Suprapubic skin (tissue), 4 donors: Measurements from ENCODE around the gene MYO18A.

ENCODE experiments used
- EP300 ChIP-seq: sonication (generic); formaldehyde crosslinking; IDR thresholded peaks from one replicate; pipeline ENCODE4 v1.6.1; 2017; ENCODE audit warnings: antibody characterized with exemption
- POLR2A ChIP-seq, 2 donors: fragments of 450-650 bp; IDR thresholded peaks; one replicate each; pipeline ENCODE4 v1.6.1; 2017; ENCODE audit warnings: antibody characterized with exemption in 2 of 2, mild to moderate bottlenecking in 2 of 2, moderate library complexity in 2 of 2
- POLR2AphosphoS5 ChIP-seq, 3 donors: sonication (generic); formaldehyde crosslinking; IDR thresholded peaks; one replicate each; pipeline ENCODE4 v1.6.1; 2017; ENCODE audit warnings: antibody characterized with exemption in 3 of 3
- TF ChIP-seq, protein P1 (sequence below), 2 donors: fragments of 200-600 bp in 1 of 2; fragments of 450-650 bp in 1 of 2; sonication (generic) in 1 of 2; IDR thresholded peaks; one replicate each; pipeline ENCODE4 v1.5.1; 2016 to 2019; ENCODE audit warnings: antibody characterized with exemption in 2 of 2, mild to moderate bottlenecking in 1 of 2, moderate library complexity in 1 of 2

DNA sequence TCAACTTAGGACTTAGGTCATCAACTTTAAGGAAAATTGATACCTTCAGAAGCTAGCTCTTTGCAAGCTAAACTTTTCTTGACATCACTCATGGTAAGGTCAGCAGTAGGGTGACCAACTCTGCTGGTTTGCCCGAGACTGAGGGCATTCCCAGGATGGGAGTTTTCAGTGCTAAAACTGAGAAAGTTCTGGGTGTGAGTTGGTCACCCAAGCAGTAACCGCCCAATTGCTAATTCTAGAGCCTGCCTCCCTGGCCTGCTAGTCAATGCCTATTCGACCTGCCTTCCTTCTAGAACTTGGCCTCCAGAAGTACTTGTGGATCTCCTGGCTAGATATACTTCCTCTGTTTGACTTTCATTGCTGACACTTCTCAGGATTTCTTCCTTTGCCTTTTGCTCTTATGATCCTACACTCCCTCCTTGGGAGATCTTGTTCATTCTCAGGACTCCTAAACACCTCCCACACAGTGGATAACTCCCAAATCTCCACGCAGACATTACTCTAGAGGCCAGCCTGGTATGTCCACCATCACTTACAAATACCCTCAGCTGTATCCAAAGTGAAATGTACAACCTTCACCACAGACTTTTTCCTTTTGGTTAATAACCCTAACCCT, 10.5 kb upstream of the MYO18A start:
- TF ChIP-seq, protein P1, sequence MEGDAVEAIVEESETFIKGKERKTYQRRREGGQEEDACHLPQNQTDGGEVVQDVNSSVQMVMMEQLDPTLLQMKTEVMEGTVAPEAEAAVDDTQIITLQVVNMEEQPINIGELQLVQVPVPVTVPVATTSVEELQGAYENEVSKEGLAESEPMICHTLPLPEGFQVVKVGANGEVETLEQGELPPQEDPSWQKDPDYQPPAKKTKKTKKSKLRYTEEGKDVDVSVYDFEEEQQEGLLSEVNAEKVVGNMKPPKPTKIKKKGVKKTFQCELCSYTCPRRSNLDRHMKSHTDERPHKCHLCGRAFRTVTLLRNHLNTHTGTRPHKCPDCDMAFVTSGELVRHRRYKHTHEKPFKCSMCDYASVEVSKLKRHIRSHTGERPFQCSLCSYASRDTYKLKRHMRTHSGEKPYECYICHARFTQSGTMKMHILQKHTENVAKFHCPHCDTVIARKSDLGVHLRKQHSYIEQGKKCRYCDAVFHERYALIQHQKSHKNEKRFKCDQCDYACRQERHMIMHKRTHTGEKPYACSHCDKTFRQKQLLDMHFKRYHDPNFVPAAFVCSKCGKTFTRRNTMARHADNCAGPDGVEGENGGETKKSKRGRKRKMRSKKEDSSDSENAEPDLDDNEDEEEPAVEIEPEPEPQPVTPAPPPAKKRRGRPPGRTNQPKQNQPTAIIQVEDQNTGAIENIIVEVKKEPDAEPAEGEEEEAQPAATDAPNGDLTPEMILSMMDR (IDR thresholded peaks at IDR 0.05) = no peak
- TF ChIP-seq POLR2AphosphoS5 (IDR thresholded peaks at IDR 0.05) = no peak
- TF ChIP-seq EP300 = no peak
- TF ChIP-seq POLR2A (IDR thresholded peaks at IDR 0.05) = no peak
